ENCODE measurements around the gene ZFP36L2. TPM values are rescaled to one million over a fixed set of nuclear protein-coding genes. Genes with fewer than 3 reads are reported as not detected.

Gene ZFP36L2
- polyA plus RNA-seq, 1 experiment, result 16.0 TPM

DNA sequence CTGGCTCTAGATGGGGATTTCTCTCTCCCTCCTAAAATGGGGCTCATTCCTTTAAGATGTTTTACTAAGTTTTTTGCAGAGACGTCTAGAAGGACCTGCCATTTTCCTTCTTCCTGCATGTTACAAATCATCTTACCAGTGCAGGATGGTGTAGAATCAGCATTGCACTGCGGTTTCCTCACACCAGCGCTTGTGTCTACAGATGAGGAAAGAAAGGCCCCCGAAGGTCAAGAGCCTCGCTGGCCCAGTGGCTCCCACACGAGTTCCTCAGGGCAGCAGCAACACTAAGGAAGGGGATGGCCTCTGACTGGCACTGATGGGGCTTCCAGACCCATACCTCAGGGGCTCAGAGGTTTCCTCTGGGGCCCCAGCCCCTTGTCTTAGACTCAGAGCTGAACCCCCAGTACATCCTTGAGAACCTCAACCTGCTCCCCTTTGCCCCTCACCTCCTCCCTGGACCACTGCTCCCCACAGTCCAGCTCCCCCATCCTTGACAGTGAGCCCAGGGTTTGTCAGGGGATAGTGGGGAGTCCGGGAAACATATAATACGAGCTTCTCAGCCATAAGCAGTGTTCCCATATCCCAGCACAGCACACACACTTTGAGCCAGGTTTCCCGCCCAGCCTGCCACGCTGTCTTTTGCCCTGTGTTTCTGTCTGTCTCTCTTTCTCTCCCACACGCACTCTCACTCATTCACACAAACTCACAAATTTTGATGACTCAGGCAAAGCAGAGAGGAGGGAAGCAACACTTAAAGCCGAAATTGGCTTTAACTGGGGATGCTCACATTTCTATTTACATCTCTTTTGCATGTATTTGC lies 29.4 kb downstream of the ZFP36L2 start:
- H3K9me3 ChIP-seq (ENCODE audit: control insufficient read depth, insufficient read depth, low read length), result no peaks in the 10 kb centered on the region
- DNase-seq (ENCODE audit: low read depth, low spot score), result no peak
- POLR2A ChIA-PET, result no interaction called here

GRCh38 chr2:43194121-43194869 lies 32.1 kb downstream of the ZFP36L2 start:
- Histone ChIP-seq H3K9me3 (ENCODE audit: control insufficient read depth, insufficient read depth, low read length) (no peaks in the 10 kb centered on the region), H3K27ac (ENCODE audit: low read depth, low read length) (no peak overlapping the region), H3K27me3 (ENCODE audit: control insufficient read depth, insufficient read depth, low read length) (no peaks in the 10 kb centered on the region), H3K4me3 (ENCODE audit: low read depth, low read length) (no peak overlapping the region)
- no peak for DNase-seq (ENCODE audit: low read depth, low spot score)
- POLR2A ChIA-PET, result interaction anchor here (0.7 kb wide), 1 partner anchor 298 kb away, joined by 5 read pairs; no protein-coding TSS in a partner anchor
- CTCF ChIA-PET, result no interaction called here
- TF ChIP-seq, protein P1, sequence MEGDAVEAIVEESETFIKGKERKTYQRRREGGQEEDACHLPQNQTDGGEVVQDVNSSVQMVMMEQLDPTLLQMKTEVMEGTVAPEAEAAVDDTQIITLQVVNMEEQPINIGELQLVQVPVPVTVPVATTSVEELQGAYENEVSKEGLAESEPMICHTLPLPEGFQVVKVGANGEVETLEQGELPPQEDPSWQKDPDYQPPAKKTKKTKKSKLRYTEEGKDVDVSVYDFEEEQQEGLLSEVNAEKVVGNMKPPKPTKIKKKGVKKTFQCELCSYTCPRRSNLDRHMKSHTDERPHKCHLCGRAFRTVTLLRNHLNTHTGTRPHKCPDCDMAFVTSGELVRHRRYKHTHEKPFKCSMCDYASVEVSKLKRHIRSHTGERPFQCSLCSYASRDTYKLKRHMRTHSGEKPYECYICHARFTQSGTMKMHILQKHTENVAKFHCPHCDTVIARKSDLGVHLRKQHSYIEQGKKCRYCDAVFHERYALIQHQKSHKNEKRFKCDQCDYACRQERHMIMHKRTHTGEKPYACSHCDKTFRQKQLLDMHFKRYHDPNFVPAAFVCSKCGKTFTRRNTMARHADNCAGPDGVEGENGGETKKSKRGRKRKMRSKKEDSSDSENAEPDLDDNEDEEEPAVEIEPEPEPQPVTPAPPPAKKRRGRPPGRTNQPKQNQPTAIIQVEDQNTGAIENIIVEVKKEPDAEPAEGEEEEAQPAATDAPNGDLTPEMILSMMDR (IDR thresholded peaks at IDR 0.05; ENCODE audit: low read depth, low read length), result no peak

More for the DNA sequence above, 29.4 kb downstream of the ZFP36L2 start:
- Histone ChIP-seq H3K27ac (ENCODE audit: low read depth, low read length) (no peak overlapping the region), H3K4me3 (ENCODE audit: low read depth, low read length) (no peak overlapping the region), H3K27me3 (ENCODE audit: control insufficient read depth, insufficient read depth, low read length) (no peaks in the 10 kb centered on the region)
- TF ChIP-seq, protein P1 (IDR thresholded peaks at IDR 0.05; ENCODE audit: low read depth, low read length), result no peak
- CTCF ChIA-PET, result no interaction called here

DNA sequence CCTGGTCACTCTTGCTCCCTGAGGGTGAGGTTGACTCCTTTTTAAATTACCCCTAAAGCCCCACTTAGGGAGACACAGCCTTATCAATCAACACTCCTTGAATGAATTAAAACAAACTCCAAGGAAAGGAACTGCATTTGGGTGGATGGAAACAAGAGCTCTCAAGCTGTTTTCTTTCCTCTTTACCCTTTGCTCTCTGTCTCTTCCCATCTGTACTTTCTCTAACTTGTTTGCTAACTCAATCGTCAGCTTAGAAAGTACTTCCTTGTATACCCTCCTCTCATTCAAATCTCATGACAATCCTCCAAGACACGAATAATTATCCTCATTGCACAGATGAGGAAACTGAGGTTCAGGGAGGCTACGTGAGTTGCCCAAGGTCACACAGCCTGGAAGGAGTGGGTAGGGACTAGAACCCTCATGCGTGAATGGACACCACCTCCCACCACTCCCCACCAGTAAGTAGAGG lies 32.7 kb downstream of the ZFP36L2 start:
- CTCF ChIA-PET, result no interaction called here
- no peaks in the 10 kb centered on the region for H3K9me3 ChIP-seq (ENCODE audit: control insufficient read depth, insufficient read depth, low read length)
- H3K4me3 ChIP-seq (ENCODE audit: low read depth, low read length), result no peak overlapping the region
- POLR2A ChIA-PET, result no interaction called here
- H3K27ac ChIP-seq (ENCODE audit: low read depth, low read length), result no peak overlapping the region
- TF ChIP-seq, protein P1 (IDR thresholded peaks at IDR 0.05; ENCODE audit: low read depth, low read length), result no peak
- no peaks in the 10 kb centered on the region for H3K27me3 ChIP-seq (ENCODE audit: control insufficient read depth, insufficient read depth, low read length)
- no peak for DNase-seq (ENCODE audit: low read depth, low spot score)

DNA sequence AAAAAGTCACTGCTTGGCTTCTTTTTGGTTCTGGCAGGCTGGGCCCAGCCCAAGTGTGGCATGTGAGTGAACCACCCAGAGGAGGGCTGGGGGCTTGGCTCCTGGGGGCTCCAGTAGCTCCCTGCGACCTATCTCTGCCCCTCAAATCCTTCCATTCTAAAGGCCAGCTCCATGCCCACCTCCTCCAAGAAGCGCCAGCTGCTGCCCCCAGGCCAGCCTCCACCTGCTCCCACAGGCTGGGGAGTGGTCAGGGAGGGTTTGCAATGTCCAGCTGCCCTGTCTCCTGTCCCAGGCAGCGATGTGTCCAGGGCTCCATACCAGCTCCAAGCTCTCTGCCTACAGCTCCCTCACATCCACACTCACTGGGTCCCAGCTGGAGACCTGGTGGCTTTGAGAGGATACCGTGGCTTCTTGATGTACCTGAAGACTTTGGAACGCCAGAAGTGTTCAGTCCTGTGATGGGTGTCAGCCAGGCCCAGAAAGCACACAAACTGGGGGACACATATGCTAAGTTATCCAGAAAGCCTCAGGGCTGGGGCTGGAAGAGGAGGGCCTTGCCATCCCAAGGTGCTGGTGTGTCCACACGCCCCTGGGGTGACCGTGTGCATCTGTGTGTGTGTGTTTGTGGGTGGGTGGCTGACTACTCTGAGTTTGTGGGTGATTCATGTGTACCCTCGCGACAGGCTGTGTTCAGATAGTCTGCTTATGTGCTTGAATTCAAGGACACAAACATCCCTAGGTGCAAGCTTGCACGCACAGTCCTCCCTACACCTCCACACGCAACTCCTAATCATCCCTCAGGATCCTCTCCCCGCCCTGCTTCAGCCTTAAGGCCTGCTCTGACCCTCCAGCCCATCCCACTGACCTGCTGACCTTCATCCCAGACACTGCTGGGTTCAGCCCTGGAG lies 33.4 kb downstream of the ZFP36L2 start:
- no peaks in the 10 kb centered on the region for H3K9me3 ChIP-seq (ENCODE audit: control insufficient read depth, insufficient read depth, low read length)
- DNase-seq (ENCODE audit: low read depth, low spot score), result no peak
- TF ChIP-seq, protein P1 (IDR thresholded peaks at IDR 0.05; ENCODE audit: low read depth, low read length), result no peak
- POLR2A ChIA-PET, result interaction anchor here (1.3 kb wide), 1 partner anchor 14 kb away, joined by 3 read pairs; no protein-coding TSS in a partner anchor
- no peak overlapping the region for H3K4me3 ChIP-seq (ENCODE audit: low read depth, low read length)
- no peaks in the 10 kb centered on the region for H3K27me3 ChIP-seq (ENCODE audit: control insufficient read depth, insufficient read depth, low read length)
- CTCF ChIA-PET, result interaction anchor here (0.8 kb wide), 1 partner anchor 30 kb away, joined by 4 read pairs; no protein-coding TSS in a partner anchor
- no peak overlapping the region for H3K27ac ChIP-seq (ENCODE audit: low read depth, low read length)
